ENCODE data around the gene RBPJ.
"Not testable (repeated sequence)": the region's sequence is repeated elsewhere in the genome, so short reads cannot be mapped to it uniquely, and the experiment has no call there.

RBPJ gene

DNA sequence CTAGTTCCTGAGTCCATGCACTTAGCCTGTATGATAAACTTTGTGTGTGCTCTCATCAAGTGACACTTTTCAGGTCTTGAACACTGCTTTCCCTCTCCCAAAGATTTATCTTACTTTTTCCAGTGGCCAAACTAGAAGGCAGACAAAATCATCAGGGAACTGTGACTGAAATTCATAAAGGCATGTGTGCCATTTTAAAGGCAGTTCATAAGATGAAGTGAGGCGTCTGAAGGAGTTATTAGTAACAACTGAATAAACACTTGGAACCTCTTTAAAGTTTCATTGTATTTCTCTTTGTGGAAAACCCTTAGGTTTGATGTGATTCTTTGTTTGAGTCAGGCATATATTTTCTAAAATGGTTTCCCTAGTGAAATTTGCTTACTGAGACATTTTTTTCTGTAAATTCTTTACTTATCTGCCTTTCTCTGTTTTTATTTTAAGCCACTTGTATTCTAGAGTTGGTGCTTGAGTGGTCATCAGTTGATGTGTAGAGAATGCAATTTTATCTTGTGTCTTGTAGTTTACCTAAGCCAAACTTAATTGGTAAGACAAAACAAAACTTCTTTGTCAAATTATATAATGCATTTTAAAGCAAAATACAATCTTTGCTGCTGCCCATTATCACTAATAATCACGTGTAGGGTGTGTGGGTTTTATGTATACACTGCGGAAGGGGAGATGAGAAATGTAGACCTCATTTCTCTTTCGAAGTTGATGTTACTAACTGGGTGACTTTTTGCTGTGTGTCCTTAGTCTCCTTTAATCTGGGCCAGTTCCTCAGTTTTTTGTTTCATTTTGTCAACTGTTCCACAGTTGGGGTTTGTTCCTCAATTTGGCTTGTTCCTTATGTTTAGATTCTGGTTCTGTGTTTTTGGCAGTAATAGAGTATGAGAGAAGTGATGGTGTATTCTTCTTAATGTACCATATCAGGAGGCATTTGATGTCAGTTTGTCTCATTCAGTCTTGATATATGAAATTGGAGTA lies 56.8 kb downstream of the RBPJ start:
- DNase-seq: no peak

DNA sequence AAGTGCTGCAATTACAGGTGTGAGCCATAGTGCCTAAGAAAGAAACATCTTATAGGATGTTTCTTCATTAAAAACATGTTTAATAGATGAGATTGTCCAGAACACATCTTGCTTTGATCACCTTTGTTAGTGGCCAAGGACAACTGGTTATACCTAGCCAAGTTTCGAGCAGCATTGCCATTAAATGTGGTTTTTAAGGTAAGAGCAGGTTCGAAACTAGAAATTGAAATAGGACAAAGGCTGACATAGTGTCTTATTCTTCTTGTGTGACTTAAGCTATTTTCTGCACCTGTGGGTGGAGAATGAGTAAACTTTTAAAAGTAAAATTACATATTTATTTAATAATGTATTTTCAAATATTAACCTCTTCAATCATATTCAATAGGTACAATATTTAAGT lies 59.0 kb downstream of the RBPJ start:
- DNase-seq: no peak

DNA sequence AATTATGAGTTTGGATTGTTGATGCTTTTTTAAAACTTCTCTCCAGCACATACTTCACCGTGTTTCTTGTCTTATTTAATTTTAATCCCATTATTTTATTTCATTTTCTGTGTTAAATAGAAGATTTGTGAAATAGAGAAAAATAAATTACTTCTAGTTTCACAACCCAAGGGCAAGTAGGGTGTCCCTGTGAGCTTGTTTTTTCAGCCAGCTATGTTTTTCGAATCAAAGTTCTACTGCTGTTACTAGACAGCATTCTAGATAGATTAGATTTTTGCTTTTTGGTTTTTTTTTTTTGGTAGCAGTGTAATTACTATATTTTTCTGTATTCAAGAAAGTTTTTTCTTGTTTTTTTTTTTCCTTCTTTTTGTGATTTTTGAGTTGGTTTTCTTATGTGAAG lies 59.9 kb downstream of the RBPJ start:
- DNase-seq: no peak

DNA sequence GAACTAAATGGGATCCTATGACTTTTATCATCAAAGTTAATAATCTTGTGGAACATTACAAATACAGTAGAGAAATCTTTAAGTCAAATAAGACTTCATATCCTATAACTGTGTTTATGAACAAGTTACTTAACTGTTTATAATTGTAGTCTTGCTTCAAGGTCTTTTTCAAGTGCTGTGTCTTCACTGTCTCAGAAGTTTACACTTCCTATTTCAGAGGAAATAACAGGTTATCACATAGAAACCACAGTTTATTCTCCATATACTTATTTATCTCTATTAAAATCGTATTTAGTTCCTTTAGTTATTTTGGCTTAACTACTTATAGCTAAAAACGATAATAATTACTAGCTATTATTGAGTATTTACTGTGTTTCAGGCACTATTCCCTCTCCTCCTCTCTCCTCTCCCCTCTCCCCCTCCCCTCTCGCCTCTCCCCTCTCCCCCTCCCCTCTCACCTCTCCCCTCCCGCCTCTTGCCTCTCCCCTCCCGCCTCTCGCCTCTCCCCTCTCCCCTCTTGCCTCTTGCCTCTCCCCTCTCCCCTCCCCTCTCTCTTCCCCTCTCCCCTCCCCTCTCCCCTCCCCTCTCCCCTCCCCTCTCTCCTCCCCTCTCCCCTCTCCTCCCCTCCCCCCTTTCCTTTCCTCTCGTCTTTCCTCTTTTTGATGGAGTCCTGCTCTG lies 63.7 kb downstream of the RBPJ start:
- no peak for DNase-seq

DNA sequence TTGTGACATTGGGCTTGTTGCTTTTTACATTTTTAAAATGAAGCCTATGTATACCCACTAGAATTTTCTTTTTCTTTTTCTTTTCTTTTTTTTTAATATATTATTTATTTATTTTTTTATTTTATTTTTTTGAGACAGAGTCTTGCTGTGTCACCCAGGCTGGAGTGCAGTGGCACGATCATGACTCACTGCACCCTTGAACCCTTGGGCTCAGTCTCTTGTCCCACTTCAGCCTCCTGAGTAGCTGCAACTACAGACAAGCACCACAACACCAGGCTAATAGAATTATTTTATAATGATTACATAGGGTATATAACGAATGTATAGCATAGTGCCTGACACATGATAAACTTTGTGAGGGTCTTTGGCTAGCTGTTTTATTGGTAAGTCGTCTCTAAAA lies 64.9 kb downstream of the RBPJ start:
- no peak for DNase-seq

DNA sequence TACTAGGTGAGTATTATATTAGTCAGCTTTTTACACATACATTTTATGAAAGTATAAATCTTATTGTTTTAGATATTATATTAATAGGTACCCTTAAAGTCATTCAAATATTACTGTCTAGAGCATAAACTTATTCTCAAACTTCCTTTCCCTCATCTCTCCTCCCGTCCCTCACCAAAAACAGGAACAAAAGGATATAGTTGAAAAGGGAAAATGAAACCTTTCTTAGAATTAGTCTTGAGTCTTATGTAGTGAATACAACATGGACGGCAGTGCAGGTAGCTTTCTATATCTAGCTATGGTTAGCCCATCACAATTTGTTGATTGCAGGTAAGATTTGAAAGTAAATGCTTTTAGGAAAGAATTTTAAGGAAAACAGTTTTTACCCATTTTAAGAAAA lies 65.6 kb downstream of the RBPJ start:
- no peak for DNase-seq

DNA sequence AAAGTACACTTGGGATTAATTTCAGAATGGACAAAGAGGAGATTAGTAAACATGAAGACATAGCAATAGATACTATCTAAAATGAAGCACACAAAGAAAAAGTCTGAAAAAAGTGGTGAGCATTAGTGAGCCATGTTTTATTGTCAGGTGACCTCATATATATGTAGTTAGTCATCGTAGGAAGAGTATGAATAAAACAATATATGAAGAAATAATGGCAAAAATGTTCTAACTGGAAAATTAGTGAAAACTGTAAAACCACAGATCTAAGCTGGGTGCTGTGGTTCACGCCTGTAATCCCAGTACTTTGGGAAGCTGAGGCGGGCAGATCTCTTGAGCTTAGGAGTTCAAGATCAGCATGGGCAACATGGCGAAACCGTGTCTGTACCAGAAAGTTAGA lies 67.9 kb downstream of the RBPJ start:
- no peak for DNase-seq

DNA sequence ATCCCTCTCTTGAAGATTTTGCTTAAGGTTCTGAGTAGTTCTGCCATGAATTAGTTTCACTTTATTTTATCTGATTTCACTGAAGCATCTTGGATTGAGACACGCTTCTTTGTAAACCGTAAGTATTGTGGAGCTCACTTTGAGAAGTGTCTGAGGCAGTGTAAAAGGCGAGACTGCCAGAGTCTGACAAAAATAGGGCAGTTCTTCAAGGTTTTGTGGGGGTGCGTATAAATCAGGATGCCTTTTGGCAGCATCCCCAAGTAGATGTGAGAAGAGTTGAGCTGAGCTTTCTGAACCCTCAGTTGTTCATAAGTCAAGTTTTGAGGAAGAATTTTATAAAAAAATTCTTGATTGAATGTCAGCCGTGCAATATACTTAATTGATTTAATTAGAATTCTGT lies 76.3 kb downstream of the RBPJ start:
- DNase-seq: no peak

DNA sequence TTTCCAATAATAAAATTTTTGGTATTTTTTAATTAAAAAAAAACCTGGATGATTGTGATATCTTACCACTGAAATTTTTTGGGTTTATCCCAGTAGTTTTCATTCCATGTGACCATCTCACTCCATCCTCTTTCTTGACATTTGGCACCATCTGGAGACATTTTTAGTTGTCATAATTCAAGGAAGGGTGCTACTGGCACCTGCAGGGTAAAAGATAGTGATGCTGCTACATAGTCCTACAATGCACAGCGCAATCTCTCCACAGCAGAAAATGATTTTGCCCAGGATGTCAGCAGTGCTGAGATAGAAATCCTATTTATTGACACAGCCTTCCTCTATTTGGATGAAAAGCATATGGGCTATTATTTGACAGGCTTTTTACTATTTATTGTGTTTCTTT lies 79.3 kb downstream of the RBPJ start:
- DNase-seq: no peak

DNA sequence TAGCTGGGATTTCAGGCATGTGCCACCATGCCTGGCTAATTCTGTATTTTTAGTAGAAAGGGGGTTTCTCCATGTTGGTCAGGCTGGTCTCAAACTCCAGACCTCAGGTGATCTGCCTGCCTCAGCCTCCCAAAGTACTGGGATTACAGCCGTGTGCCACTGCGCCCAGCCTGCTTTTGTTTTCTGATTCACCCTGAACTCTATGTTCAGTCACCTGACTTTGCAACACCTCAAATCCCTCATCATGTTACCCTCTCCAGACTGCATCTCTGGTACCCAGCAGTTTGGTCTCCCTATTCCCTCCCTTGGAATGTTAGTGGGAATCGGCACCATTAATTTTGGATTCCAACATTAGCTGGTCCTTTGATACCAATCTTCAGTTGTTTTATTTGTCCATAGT lies 81.2 kb downstream of the RBPJ start:
- not testable (repeated sequence) for DNase-seq

DNA sequence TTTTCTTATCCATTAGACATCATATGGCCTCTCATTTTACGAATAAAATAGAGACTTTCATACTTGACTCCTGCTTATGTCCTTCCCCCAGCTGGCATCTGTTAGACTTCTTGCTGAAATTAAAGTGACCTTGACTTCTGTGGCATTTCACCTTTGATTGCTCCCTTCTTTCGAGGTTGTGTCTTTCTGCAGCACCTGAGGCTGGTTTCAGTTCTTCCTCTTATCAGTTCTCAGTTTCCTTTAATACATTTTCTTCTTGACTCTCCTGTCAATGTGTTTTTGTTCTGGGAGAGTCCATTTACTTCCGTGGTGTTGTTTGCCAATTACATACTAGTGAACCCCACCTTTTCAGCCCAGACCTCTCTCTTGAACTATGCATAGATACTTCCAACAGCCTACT lies 81.6 kb downstream of the RBPJ start:
- DNase-seq: no peak

DNA sequence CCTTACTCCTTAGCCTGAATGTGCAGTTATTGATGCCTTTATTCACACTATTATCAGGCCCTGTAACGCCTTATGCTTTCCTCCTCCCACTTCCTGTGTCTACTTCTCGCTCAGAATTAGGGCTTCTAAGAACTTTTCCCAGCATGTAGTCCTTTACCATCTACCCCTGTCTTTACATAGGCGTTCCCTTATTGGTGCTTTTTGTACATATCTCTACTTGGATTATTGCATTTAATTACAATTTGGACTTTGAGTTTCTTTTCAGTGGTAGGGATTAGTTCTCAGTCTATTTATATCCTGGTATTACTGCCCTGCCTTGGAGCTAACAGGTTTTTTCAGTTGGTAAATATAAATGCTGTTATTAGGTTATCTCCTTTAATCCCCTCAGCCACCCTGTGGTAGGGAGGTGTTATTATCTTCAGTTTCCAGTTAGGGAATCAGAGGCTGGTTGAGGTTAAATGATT lies 84.0 kb downstream of the RBPJ start:
- no peak for DNase-seq

DNA sequence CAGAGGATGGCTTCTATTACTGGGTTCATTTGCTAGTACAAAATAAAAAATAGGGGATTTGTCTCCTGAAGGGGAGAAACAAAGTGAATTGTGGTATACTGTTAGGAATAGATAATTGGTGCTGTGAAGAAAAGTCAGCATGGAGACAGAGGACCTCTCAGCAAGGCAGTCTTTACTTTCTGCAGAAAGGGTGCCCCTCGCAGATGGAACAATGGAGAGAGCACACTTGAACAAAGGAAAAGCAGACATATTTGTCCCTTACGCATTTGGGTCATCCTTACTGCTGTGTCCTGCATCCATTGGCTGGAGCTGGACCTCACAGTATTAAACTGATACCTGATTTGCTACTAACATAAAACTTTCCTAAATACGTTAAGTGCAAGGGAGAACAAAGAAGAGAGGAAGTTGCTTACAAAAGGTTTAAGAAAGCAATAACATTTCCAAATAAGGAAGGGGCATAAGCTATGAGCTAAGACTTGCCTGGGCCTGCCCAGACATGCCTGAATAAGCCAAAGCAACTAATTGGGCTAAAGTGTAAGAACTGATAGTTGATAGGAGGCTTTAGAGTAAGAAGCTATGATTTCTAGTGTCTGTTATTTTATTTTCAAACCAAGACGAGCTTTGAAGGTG lies 85.6 kb downstream of the RBPJ start:
- DNase-seq: no peak

DNA sequence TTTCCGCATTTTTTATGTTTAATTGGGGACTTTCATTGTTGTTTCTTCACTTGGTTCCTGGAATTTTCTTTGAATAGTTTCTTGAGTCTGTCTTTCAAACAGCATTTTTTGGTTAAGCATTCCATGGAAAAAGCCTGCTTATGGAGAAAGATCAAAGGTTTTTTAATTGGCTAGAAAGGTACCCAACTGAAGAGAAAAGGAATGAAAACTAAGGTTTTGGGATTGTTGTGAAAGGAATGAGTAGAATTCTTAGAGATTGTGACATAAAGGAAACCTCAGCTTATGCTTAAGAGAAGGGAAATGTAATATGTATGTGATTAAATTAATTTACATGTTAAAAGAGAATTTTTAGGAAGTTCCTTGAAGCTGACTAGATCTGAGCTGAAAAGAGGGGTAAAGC lies 86.7 kb downstream of the RBPJ start:
- DNase-seq: no peak

DNA sequence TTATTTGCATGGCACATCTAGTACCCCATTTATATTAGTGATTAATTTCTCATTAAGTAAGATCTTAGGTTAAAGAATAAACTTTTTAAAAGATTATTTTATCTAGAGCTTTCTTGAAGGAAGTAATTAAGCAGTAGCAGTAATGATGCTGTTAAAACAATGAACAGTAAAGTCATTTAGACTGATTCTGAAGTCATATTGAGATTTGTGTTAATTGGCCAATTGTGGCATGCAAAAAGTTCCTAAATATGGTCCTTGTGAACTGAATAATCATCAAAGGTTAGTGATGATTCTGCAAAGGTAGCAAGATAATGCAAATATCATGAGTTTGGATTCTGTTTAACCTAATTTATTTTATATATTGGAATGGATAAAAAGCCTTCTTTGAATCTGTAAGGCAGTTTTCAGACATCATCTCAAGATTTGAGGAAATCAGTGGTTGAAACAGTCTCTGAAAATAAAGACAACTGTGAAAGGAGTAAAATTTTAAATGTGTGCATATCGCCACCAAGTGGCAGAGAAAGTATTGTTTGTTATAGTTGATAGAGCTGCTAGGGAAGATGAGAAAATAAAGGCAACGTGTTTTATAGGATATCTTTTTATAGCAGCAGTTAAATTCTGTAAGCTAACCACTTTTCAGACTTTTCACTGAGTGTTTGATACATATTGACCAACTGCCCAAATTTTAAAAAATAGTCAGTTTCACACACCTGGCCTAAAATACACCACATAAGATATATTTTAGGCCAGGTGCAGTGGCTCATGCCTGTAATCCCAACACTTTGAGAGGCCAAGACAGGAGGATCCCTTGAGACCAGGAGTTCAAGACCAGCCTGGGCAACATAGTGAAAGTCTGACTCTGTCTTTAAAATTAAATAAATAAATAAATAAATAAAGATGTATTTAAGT lies 89.8 kb downstream of the RBPJ start:
- no peak for DNase-seq

DNA sequence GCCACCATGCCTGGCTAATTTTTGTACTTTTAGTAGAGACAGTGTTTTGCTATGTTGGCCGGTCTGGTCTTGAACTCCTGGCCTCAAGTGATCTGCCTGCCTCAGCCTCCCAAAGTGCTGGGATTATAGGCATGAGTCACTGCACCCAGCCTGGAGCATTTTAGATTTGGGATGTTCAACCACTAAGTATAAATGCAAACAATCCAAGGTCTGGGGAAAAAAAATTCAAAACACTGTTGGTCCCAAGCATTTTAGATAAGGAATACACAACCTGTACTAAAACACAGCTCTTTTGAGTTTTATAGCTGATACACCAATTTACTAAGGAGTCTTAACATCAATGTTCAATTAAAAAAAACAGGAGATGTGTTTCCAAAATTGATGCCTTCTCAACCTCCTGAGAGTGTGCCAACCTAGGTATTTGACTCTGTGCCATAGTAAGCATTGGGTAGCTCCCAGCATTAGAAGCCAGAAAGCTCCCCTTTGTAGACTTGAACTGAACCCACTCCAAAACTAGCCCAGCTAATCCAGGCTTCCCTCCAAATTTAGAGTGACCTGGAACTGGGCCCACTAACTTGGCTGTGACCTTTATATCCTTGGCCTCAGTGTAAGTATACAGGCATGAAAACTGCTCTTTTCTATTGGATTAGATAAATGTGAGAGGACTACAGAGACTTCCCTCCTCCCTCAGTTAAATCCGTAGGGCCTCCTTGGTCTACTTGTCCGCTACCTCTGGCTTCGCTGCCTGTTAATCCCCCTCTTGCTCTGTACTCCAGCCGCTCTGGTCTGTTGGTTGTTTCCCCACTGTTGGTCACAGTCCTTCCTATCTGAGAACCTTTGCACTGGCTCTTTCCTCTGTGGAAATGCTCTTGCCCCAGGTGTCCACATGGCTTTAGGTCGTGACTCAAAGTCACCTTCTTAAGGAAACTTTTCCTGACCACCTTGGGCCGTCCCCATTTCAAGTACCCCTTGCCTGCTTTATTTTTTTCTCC lies 91.9 kb downstream of the RBPJ start:
- DNase-seq: no peak

DNA sequence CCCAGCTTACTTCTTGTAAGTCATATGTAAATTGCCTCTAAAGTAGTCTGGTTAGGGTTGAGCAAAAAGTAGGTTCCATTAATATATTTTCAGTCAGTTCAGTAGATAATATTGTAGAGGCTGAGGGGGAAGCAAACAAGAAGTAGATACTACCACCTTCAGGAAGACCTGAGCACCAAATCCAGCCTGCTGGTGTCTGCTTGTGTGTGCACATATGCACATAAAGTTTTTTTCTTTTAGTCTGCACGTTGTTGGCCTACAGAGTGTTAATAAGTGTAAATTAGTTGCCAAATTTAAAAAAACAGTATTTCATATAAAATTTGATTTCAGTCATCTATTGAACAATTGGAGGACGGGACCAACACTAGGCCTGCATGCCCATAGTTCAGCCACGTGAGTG lies 92.8 kb downstream of the RBPJ start:
- DNase-seq: no peak

DNA sequence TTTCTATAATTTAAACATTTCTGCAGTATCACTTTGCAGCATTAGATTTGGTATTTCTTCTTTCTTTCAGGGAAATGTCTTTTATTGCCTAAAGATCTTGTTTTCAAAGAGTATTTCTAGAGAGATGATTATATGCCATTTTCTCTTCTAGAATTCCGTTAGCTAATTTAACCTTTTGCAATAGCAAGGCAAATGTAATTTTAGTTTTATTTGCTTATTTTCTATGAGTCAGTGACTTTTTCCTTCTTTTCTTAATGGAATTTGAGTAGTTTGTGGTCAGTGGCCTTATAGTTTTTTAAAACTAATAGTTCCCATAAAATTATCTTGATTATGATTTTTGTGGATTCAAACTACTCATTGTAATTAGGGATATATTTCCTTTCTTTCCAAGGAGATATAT lies 97.3 kb downstream of the RBPJ start:
- no peak for DNase-seq

DNA sequence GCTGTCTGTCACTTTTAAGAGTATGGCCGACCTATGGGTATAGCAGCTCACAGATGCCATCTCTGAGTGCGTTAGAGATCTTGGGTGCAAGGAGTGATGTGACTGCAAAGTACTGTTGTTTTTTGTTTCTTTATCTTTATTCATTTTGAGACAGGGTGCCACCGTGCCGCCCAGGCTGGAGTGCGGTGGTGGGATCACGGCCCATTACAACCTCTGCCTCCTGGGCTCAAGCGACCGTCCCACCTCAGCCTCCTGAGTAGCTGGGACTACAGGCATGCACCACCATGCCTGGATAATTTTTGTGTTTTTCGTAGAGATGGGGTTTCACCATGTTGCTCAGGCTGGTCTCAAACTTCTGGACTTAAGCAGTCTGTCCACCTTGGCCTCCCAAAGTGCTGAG lies 98.0 kb downstream of the RBPJ start:
- DNase-seq: no peak

DNA sequence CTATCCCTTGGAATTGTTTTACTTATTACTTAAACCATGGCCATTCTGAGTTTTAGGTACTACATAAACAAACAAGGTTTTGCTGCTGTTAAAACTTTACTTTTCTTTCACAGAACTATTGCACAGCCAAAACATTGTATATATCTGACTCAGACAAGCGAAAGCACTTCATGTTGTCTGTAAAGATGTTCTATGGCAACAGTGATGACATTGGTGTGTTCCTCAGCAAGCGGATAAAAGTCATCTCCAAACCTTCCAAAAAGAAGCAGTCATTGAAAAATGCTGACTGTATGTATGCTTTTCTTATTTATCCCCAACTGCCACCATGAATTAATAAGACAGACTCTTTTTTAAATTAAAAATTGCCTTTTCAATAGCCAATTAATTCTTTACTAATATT lies 99.6 kb downstream of the RBPJ start:
- no peak for DNase-seq

DNA sequence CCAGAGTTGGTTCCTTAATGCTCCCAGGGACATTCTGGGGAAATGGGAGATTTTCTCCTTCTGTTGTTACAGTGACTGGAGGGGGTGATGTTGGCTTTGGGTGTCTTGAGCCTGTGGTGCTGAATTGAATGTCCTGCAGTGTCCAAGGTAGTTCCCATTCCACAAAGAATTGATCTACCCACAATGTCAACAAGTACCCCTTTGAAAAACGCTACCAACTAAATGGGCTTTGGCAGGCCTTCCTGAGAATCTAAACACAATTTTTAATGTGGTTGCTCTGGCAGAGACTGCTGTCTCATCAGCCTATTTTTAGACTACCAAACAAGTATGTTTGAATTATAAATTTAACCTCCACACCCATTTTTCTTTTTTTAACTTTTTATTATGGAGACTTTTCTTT lies 100.1 kb downstream of the RBPJ start:
- DNase-seq: no peak
